ENCODE results near the gene OSCAR. TPM values are rescaled to one million over a fixed set of nuclear protein-coding genes. Genes with fewer than 3 reads are reported as not detected.

Gene OSCAR, protein sequence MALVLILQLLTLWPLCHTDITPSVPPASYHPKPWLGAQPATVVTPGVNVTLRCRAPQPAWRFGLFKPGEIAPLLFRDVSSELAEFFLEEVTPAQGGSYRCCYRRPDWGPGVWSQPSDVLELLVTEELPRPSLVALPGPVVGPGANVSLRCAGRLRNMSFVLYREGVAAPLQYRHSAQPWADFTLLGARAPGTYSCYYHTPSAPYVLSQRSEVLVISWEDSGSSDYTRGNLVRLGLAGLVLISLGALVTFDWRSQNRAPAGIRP
- total RNA-seq = 1 to 10 TPM in 1 of 2 donors, under 1 TPM in 1; 0.57 to 1.6 TPM

DNA sequence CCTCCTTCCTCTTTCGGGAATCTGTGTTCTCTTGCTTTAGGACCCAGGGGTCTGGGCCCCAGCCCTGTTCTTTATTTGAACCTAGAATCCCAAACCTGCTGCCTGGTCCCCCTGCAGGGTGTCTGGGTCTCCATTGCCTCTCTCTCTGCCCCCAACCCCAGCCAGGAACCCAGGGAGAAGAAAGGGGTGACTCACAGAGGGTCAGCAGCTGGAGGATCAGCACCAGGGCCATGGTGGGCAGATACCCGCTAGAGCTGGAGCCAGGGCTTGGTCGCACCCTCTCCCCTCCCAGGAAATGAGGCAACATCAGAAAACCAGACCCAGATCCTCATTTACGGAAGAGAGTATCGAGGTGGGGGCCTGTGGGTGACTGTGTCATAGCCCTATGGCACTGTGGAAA lies at the start of gene OSCAR:
TSS of gene OSCAR (minus strand) at position 243 of the 400 bp plus-strand sequence. CDS start at position 232, 11 bp downstream.
- Histone ChIP-seq H3K27me3 (no peaks in the 10 kb centered on the region), H3K9me3 (no peaks in the 10 kb centered on the region), H3K27ac (no peak within 1 kb of the TSS), H3K9ac (ENCODE audit: low read depth in 2 of 2, low read length in 2 of 2) (no peak within 1 kb of the TSS), H3K4me1 (no peaks in the 10 kb centered on the region), H3K4me3 (no peak within 1 kb of the TSS), H3K36me3 (no peaks in the 10 kb centered on the region)
- DNase-seq = no peak
- TF ChIP-seq, protein P1, sequence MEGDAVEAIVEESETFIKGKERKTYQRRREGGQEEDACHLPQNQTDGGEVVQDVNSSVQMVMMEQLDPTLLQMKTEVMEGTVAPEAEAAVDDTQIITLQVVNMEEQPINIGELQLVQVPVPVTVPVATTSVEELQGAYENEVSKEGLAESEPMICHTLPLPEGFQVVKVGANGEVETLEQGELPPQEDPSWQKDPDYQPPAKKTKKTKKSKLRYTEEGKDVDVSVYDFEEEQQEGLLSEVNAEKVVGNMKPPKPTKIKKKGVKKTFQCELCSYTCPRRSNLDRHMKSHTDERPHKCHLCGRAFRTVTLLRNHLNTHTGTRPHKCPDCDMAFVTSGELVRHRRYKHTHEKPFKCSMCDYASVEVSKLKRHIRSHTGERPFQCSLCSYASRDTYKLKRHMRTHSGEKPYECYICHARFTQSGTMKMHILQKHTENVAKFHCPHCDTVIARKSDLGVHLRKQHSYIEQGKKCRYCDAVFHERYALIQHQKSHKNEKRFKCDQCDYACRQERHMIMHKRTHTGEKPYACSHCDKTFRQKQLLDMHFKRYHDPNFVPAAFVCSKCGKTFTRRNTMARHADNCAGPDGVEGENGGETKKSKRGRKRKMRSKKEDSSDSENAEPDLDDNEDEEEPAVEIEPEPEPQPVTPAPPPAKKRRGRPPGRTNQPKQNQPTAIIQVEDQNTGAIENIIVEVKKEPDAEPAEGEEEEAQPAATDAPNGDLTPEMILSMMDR (IDR thresholded peaks at IDR 0.05) = no peak
- intact Hi-C loops (cut with DNase I) = no loop called here

DNA sequence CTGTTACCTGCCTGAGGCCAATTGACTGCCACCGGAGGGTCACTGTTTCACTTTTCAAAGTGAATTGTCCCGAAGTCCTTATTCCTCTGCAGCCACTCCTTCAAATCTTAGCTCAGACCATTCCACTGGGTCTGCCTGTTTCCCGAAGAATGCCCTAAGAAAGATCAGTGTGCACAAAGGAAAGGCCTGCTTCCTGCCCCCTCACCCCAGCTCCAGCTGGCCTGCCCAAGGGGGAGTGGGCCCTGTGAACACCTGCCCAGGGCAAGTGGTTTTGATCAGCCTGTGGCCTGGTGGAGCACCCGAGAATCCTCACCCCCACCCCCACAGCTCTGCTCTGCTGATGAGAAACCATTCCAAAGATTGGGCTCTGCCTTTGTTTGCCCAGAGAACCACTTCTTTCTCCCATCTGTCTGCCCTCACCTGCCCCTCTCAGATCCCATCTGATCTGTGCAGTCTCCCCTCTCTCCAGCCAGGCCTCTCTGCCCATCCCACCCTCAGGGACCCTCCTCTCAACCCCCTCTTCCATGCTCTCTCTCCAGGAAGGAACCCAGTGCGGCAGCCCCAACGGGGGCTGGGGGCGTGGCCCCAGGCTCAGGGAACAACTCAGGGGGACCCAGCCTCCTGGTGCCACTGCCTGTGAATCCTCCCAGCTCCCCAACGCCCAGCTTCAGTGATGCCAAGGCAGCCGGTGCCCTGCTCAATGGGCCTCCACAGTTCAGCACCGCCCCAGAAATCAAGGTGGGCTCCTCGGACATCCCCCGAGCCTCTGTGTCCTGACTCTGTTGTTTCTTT lies 48.6 kb upstream of the OSCAR start:
- no peak for DNase-seq
- Histone ChIP-seq H3K4me1 (no peaks in the 10 kb centered on the region), H3K9me3 (no peaks in the 10 kb centered on the region), H3K9ac (ENCODE audit: low read depth in 2 of 2, low read length in 2 of 2) (no peak overlapping the region), H3K4me3 (no peak overlapping the region), H3K36me3 (peaks cover 37% of the 10 kb centered on the region), H3K27ac (no peak overlapping the region), H3K27me3 (no peaks in the 10 kb centered on the region)
- TF ChIP-seq, protein P1 (IDR thresholded peaks at IDR 0.05) = no peak
- intact Hi-C loops (cut with DNase I) = no loop called here

DNA sequence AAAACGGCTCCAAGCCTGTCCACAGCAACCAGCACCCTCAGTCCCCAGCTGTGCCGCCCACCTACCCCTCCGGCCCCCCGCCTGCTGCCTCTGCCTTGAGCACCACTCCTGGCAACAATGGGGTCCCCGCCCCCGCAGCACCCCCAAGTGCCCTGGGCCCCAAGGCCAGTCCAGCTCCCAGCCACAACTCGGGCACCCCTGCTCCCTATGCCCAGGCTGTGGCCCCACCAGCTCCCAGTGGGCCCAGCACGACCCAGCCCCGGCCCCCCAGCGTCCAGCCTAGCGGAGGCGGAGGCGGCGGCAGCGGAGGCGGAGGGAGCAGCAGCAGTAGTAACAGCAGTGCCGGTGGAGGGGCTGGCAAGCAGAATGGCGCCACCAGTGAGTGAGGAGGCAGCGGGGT lies 47.6 kb upstream of the OSCAR start:
- no peaks in the 10 kb centered on the region for H3K4me1 ChIP-seq
- H3K9me3 ChIP-seq = no peaks in the 10 kb centered on the region
- no peak overlapping the region for H3K27ac ChIP-seq
- no peak overlapping the region for H3K9ac ChIP-seq (ENCODE audit: low read depth in 2 of 2, low read length in 2 of 2)
- no peaks in the 10 kb centered on the region for H3K27me3 ChIP-seq
- TF ChIP-seq, protein P1 (IDR thresholded peaks at IDR 0.05) = no peak
- H3K4me3 ChIP-seq = no peak overlapping the region
- intact Hi-C loops (cut with DNase I) = no loop called here
- peaks cover 43% of the 10 kb centered on the region for H3K36me3 ChIP-seq
- DNase-seq = no peak

DNA sequence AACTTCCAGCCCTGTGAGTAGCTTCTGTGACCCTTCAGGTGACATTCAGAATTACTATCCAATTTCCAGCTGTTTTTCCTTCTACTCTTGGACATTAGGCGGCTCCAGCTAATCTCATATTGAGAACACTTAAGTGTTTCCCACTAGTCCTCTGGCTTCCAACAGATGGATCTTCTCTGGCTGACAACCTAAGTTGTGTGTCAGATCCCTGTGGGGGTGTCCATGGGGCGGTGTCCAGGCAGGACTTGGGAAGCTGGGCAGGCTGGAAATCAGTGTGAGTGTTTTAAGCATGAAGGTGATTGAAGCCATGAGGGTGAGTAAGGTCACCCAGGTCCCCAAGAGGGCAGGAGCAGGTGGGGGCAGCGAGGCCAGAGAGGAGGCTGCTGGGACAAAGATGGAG lies 47.1 kb upstream of the OSCAR start:
- Histone ChIP-seq H3K9me3 (no peaks in the 10 kb centered on the region), H3K4me1 (no peaks in the 10 kb centered on the region), H3K4me3 (no peak overlapping the region), H3K27me3 (no peaks in the 10 kb centered on the region), H3K36me3 (peaks cover 46% of the 10 kb centered on the region), H3K27ac (no peak overlapping the region), H3K9ac (ENCODE audit: low read depth in 2 of 2, low read length in 2 of 2) (no peak overlapping the region)
- TF ChIP-seq, protein P1 (IDR thresholded peaks at IDR 0.05) = no peak
- intact Hi-C loops (cut with DNase I) = no loop called here
- DNase-seq = no peak

DNA sequence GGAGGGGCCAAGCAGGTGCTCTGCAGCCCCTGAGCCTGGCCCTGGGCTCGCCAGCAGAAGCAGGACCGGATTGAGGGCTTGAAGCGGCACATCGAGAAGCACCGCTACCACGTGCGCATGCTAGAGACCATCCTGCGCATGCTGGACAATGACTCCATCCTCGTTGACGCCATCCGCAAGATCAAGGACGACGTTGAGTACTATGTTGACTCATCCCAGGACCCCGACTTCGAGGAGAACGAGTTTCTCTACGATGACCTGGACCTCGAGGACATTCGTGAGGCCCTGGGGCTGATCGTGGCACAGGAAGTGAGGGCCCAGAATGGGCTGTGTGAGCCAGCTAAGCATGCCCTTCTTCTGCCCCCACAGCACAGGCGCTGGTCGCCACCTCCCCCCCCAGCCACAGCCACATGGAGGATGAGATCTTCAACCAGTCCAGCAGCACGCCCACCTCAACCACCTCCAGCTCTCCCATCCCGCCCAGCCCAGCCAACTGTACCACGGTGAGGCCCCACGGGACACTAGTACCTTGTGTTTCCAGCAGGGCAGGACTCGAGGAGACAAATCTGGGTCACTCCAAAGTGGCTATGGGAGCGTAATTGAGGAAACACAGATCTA lies 45.0 kb upstream of the OSCAR start:
- DNase-seq = no peak
- no peak overlapping the region for H3K9ac ChIP-seq (ENCODE audit: low read depth in 2 of 2, low read length in 2 of 2)
- H3K4me1 ChIP-seq = no peaks in the 10 kb centered on the region
- H3K4me3 ChIP-seq = no peak overlapping the region
- intact Hi-C loops (cut with DNase I) = no loop called here
- H3K27me3 ChIP-seq = no peaks in the 10 kb centered on the region
- H3K36me3 ChIP-seq = peaks cover 39% of the 10 kb centered on the region
- TF ChIP-seq, protein P1 (IDR thresholded peaks at IDR 0.05) = no peak
- H3K9me3 ChIP-seq = no peaks in the 10 kb centered on the region
- no peak overlapping the region for H3K27ac ChIP-seq
